HT-29 (cell line): ENCODE data around the gene CCDC182. TPM values are rescaled to one million over a fixed set of nuclear protein-coding genes. Genes with fewer than 3 reads are reported as not detected.

ENCODE experiments used
- DNase-seq: peaks from one replicate; pipeline ENCODE4 v3.0.0-alpha.2; 2015; ENCODE audit warnings: low spot score
- total RNA-seq: library from RNA; depleted of rRNA; stranded (reverse); fragments of >200 nt; shearing (Covaris generic); gene quantifications from 2 replicates; pipeline ENCODE4 v1.2.3, GENCODE V29; 2014

CCDC182 gene
- total RNA-seq, 1 experiment from 2014 or later = not detected

DNA sequence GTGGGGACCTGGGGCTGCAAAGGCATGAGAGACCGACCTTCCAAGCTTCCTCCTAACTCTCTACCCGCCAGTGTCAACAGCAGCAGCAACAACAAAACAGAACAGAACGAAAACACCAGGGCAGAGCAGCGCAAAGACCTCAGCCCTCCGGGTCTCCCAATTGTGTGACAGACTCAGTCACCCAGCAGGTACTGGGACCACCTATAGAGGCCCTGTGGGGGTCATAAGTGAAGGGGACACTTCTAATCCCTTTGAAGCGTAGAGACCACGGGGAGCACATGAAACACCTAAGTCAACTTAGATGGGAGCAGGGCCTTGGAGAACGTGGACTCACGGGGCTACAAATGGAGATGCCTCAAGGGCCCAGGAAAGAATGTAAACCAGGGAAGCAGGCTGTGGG lies 12.6 kb upstream of the CCDC182 start:
- DNase-seq = no peak

DNA sequence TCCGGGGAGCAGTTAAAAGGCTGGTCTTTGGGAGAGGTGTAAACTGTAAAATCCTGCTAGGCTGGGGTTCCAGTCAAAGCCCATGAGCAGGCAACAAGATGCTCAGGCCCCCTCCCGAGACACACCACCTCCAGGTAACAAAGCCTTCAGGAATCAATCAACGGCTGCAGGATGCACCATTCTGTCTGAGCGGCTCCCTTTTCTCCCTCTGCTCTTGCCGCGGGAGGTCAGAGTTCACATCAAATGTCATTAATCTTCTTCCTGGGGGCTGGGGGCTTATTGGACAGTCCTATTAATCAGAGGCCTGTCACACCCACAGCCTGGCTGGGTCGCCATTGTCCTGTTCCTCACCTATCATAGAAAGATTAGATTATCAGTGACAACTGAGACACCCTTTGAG lies 11.9 kb upstream of the CCDC182 start:
- DNase-seq = no peak

GRCh38 chr17:57755480-57756070 lies 10.5 kb upstream of the CCDC182 start:
- no peak for DNase-seq

GRCh38 chr17:57752031-57752905 lies 7.2 kb upstream of the CCDC182 start:
- no peak for DNase-seq

- DNase-seq = no peak
Observed at GRCh38 chr17:57751348-57751971, 6.4 kb upstream of the CCDC182 start.

- no peak for DNase-seq
Observed at GRCh38 chr17:57750895-57751294, 5.8 kb upstream of the CCDC182 start.

DNA sequence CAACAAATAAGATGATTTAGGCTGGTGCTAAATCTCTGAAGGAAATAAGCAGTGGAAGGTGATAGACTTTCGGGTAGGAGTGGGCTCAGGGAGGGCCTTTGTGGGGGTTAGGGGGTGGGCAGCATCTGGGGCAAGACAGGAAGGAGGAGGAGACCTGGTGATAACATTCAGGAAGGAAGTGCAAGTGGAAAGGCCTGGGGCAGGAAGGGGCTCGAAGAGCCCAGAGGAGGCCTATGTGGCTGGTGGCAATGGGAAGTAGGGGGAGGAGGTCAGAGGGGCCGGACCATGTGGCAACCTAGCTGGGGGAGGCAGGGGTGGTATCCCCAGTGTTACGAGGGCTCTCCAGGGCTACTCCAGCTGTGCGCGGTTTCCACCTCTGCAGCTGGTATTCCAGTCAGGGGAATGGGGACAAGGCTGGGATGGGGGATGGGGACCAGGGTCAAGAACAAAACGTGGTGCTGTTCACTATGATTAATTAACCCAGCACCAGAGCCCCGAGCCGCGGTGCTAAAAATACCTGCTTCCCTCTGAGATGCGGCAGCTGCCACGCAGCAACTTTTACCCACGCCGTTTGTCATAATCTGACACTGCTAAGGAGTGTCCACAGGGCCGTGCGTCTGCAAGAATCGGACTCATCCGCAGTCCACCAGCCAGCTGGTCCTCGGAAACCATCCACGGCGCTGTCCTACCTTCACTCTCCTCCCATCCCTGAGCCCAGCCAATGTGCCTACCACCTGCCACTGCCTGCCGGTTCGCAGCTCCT lies 5.2 kb upstream of the CCDC182 start:
- no peak for DNase-seq

- no peak for DNase-seq
Observed at GRCh38 chr17:57749701-57750100, 4.6 kb upstream of the CCDC182 start.

- DNase-seq = peak; percentile 70
Observed at GRCh38 chr17:57747221-57748017, 2.3 kb upstream of the CCDC182 start.

GRCh38 chr17:57746221-57746620 lies 1.1 kb upstream of the CCDC182 start:
- no peak for DNase-seq

GRCh38 chr17:57744195-57745170 lies 616 bp downstream of the CCDC182 start:
- DNase-seq = no peak

DNA sequence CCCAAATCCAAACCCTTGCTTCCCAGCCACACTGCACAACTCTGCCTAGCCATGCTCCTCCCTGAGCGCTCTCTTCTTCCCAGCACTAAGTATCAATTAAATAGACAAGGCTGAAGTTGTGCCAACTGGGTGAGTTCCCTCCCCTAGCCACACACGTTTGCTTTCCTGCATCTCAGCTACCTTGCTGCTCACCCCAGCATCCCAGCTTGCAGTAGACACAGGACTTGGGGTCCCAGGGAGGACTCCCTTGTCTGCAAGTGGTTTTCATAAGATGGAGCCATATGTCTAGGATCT lies 4.9 kb downstream of the CCDC182 start:
- no peak for DNase-seq

GRCh38 chr17:57739402-57740234 lies 5.5 kb downstream of the CCDC182 start:
- peak; percentile 56 for DNase-seq

GRCh38 chr17:57737450-57737849 lies 7.6 kb downstream of the CCDC182 start:
- DNase-seq = no peak

GRCh38 chr17:57735707-57736106 lies 9.4 kb downstream of the CCDC182 start:
- peak; percentile 31 for DNase-seq

DNA sequence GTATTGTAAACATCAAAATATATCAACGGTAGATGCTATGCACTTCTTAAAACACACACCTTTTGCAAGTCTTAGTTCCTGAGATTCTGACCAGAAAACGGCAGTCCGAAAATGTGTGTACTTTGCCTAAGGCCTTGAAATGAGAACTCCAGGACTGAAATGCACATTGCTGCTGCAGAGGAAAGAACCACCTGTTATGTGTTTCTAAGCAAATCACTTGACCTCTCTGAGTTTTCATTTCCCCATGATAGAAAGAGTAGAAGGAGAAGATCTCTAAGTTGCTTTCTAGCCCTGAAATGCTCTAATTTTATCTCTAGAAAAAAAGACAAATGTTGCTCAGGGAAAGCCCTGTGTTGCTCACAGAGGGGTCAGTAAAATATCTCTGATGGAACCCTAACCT lies 9.9 kb downstream of the CCDC182 start:
- DNase-seq = no peak

- DNase-seq = no peak
Observed at GRCh38 chr17:57733085-57733484, 12.0 kb downstream of the CCDC182 start.

- no peak for DNase-seq
Observed at GRCh38 chr17:57732062-57732461, 13.0 kb downstream of the CCDC182 start.

- DNase-seq = no peak
Observed at GRCh38 chr17:57730026-57730701, 14.9 kb downstream of the CCDC182 start.
